Measurements from ENCODE around the gene LPIN3.
"Not testable (repeated sequence)": the region's sequence is repeated elsewhere in the genome, so short reads cannot be mapped to it uniquely, and the experiment has no call there.

LPIN3 gene

GRCh38 chr20:41340327-41341055, at the start of gene LPIN3:
Gene LPIN3 (plus strand): TSS chr20:41340821. CDS start chr20:41345804, 4,983 bp downstream.
- DNase-seq (ENCODE audit: low read depth), result peak; percentile 33

GRCh38 chr20:41293269-41294037, 47.2 kb upstream of the LPIN3 start:
- DNase-seq (ENCODE audit: low read depth), result no peak

- no peak for DNase-seq (ENCODE audit: low read depth)
These were observed 40.7 kb upstream of the LPIN3 start for GRCh38 chr20:41299899-41300298.

DNA sequence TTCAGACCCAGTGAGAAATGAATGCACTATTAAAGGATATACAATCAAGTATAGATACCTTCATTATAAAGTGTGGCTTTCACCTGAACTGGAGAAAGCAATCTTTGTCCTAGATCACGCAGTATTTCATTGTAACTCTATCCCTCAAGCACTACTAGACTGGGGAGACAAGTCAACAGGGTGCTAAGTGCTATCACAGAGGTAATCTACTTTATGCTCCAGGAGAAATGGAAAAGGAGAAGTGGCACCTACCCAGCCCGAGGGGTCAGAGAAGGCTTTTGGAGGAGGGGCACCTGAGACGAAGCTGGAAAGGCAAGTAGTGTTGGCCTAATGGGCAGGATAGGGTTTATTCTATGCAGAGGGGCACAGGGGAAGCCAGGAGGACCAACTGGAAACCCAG, 40.2 kb upstream of the LPIN3 start:
- DNase-seq (ENCODE audit: low read depth), result no peak

DNA sequence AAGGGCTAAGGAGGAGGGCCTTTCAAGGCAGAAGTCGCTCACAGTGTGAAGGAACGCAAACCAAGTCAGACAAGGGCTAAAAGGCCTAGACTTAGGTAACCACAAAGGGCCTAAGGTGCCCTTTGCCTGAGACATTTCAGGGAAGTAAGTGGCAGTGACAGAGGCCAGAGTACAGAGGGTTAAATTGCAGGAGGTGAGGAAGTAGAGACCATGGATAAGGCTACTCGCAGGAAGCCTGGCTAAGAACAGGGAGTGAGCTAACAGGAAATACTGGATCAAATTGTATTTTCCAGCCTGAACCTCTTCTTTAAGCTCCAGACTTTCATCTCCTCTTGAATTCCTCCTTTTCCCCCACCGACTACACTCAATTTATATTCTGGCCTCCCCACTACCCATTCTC, 39.7 kb upstream of the LPIN3 start:
- no peak for DNase-seq (ENCODE audit: low read depth)

GRCh38 chr20:41304002-41304401, 36.6 kb upstream of the LPIN3 start:
- DNase-seq (ENCODE audit: low read depth), result no peak

- no peak for DNase-seq (ENCODE audit: low read depth)
These were observed 36.1 kb upstream of the LPIN3 start for GRCh38 chr20:41304424-41305079.

DNA sequence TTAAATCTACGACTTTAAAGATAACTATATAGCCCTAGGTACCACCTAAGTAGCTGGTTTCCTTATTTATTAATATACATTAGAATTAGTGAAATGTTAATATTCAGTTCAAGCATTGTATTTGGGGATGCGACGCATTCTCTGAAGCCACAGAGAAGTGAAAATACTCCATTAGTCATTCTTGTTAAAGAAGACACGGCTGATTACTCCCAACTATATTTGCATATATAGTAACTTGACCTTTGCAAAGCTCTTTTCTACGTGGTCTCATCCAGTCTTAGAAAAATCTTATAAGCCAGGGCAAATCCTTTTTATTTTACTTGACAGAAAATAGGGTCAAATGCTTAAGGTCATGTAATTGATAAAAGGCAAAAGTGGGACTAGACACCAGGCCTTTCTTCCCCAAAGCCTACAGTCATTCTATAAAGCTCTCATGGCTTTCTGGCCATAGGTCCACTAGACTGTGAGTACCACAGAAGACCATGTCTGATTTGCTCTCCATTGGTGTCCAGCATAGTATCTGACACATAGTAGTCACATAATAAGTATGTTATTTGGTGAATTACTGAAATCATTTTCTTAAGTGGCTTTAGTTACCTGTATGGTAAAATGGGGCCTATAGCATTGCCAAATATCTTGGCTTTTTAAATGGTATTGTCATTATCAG, 34.4 kb upstream of the LPIN3 start:
- no peak for DNase-seq (ENCODE audit: low read depth)

GRCh38 chr20:41307021-41307420, 33.6 kb upstream of the LPIN3 start:
- DNase-seq (ENCODE audit: low read depth), result no peak

GRCh38 chr20:41308290-41308711, 32.3 kb upstream of the LPIN3 start:
- DNase-seq (ENCODE audit: low read depth), result no peak

DNA sequence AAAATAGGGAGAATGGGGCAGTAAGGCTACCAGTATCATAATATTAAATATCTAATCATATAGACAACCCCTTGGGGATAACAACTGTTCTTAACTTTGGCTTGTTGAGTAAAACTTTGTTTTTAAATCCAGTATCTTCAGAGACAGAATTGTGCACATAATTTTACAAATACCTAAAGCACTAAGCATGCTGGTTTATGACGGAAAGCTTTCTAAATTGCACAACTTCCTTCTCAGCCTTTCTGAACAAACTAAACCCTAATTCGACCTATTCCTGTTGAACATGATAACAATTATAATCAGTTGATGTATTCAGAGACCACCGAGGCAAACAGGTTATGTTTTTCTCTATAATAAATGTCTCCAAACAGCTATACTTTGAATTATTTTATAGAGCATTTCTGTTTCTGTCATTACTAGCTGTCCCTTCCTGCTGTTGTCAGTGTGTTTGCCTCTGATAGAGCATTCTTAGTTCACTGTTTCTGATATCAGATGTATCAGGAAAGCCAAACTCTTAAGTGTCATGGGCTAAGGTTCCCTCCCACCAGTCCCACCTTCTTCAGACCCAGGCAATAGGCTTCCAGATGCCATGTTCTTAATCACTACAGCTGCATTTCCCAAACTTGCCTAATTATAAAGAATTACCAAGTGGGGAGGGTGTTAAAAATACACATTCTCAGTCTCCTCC, 31.8 kb upstream of the LPIN3 start:
- no peak for DNase-seq (ENCODE audit: low read depth)

DNA sequence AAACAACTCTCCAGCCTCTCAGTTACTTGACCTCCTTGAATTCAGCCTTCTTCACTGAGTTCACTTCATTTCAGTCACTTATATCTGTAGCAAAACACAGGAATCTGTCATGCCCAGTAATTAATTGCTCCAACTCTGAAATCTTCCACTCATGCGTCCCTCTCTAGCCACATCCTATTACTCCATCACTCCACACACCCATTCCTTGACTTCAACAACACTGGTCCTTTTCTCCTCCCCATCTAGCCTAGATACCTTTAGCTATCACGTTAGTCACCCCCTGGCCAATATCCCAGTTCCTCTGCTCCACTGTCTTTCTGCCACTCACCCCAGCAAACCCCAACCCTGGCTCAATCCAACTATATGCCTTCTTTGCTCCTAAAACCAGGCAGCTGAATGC, 30.8 kb upstream of the LPIN3 start:
- DNase-seq (ENCODE audit: low read depth), result no peak

DNA sequence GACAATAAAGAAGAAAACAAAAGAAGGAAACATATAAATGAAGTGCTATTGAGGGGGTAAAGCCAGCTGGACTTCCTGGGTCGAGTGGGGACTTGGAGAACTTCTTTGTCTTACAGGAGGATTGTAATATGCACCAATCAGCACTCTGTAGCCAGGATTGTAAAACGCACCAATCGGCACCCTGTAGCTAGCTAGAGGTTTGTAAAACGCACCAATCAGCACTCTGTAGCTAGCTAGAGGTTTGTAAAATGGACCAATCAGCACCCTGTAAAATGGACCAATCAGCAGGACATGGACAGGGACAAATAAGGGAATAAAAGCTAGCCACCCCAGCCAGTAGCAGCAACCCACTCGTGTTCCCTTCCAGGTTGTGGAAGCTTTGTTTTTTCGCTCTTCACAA, 28.6 kb upstream of the LPIN3 start:
- not testable (repeated sequence) for DNase-seq (ENCODE audit: low read depth)

GRCh38 chr20:41314386-41314785, 26.2 kb upstream of the LPIN3 start:
- no peak for DNase-seq (ENCODE audit: low read depth)

DNA sequence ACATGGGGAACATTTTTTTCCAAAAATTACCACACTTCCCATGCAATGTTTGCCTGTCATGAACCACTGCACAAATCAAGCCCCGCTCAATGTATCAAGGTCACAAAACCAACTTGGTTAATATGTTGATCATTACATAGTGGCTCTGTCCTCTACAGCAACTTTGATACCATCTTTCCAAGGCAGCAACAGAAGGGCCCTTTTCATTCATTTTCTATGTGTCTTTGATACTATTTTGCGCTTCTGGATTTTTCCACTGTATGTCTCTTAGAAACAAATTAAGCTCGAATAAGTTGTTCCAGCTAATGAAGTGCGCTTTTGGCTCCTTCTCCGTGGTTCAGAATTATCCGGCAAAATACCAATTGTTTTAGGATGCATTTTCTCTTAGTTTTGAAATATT, 24.6 kb upstream of the LPIN3 start:
- DNase-seq (ENCODE audit: low read depth), result no peak

DNA sequence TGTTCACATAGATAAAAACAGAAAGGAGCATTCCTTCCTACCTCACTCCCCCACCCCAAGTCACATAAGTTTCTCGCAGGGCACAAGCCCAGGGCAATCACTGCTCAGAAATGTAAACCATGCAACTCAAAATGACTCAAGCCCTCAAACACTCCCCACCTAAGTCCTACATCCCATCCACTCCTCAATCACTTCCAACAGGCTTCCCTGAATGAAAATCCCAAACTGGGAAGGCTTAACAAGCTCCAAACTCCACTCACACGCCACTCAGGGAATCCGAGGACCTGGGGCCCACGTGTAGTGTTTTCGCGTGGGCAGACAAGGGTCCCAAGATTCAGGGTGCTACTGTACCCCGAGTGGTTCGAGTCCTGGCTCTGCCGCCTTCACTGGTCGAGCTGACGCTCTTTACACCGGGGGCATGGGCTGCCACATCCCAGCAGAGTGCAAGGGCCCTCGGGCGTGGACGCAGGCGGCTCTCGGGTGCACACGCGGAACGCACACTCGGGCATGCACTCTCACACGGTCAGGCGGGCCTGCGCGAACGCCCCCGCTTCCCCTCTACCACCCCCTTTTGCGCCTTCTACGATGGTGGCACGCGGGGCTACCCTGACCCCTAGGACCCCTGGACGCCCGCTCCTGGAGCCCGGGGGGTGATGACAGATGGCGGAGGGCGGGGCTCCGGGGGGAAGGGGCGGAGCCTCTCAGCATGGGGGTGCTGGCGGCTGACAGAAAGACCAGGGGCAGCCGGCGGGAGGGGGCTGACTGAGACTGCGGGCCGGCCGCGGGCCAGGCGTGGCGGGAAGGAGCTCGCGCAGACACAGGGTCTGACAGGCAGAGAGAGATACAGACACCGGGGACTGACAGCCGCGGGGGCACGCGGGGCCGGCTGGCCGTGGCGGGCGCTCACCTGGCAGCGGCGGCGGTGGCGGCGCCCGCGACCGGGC, 23.7 kb upstream of the LPIN3 start:
- DNase-seq (ENCODE audit: low read depth), result peak; percentile 72

GRCh38 chr20:41317546-41318270, 22.9 kb upstream of the LPIN3 start, which contains the start of gene ZHX3:
Gene ZHX3 (minus strand): TSS chr20:41317731. CDS start chr20:41204916, 112,815 bp downstream.
- DNase-seq (ENCODE audit: low read depth), result peak; percentile 93

- DNase-seq (ENCODE audit: low read depth), result no peak
These were observed 22.4 kb upstream of the LPIN3 start for GRCh38 chr20:41318271-41318649.

DNA sequence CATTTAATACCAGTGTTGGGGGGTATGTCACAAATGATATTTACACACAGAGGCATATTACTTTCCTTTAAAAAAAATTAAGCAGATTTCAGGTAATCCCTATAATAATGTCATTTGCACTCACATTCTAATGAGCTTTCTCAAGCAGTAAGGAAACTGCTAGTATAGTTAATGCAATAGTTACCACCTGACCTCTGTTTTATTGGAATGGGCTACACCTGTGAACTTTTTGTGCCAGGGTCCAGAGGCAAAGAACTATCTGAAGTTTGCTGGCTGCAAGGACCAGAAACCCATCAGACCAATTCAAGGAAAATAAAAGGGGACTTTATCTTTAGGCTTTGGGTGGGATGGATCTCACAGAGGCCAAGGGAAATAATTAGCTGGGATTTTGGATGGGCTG, 20.2 kb upstream of the LPIN3 start:
- no peak for DNase-seq (ENCODE audit: low read depth)

- no peak for DNase-seq (ENCODE audit: low read depth)
These were observed 19.6 kb upstream of the LPIN3 start for GRCh38 chr20:41320976-41321375.

Measured in activated T-cell treated with anti-CD3 and anti-CD28 coated beads for 1 hour (primary cell).